H1 (cell line): ENCODE results near the gene ANO9. TPM values are rescaled to one million over a fixed set of nuclear protein-coding genes. Genes with fewer than 3 reads are reported as not detected.
A peak's percentile ranks its signal among the peaks of the same experiment; 100 is the strongest.

Source experiments
- CTCF ChIA-PET: fragments of 300-600 bp; sonication (Branson Sonifier 250); formaldehyde crosslinking; loops from one replicate; lab custom pipeline; 2021; ENCODE audit not compliant: partially characterized antibody; lab: Charles Lee
- POLR2A ChIA-PET: fragments of 300-600 bp; sonication (Branson Sonifier 250); formaldehyde crosslinking; loops from one replicate; lab custom pipeline; 2021; ENCODE audit warnings: inconsistent platforms; ENCODE audit not compliant: partially characterized antibody; lab: Charles Lee
- DNase-seq, 2 experiments: peaks; one replicate each; pipeline versions ENCODE4 v3.0.0 to v3.0.0-alpha.2; 2010 to 2022; ENCODE audit warnings: low spot score in 2 of 2, low read depth in 1 of 2, mixed read lengths in 1 of 2
- FAIRE-seq: peaks from 2 replicates; lab custom pipeline; 2011; peaks lifted over from hg19 to GRCh38; lab: Jason Lieb, UNC
- H2AFZ ChIP-seq: 2 replicates; pipeline ENCODE4 v1.8.1; 2012; ENCODE audit warnings: low read length, inconsistent platforms
- H2AK5ac ChIP-seq: 2 replicates; pipeline ENCODE4 v1.6.1; 2013; ENCODE audit warnings: low read depth, low read length
- H2BK120ac ChIP-seq: replicated peaks from 2 replicates; pipeline ENCODE3; 2013; ENCODE audit warnings: low read depth, low read length, inconsistent platforms
- H2BK12ac ChIP-seq: 2 replicates; pipeline ENCODE4 v1.6.1; 2013; ENCODE audit warnings: low read depth, low read length
- H2BK15ac ChIP-seq: 2 replicates; pipeline ENCODE4 v1.6.1; 2013; ENCODE audit warnings: low read length
- H2BK20ac ChIP-seq: 2 replicates; pipeline ENCODE4 v1.6.1; 2013; ENCODE audit warnings: low read length
- H2BK5ac ChIP-seq: 2 replicates; pipeline ENCODE4 v1.6.1; 2013; ENCODE audit warnings: low read depth, low read length
- H3K14ac ChIP-seq: 2 replicates; pipeline ENCODE4 v1.6.1; 2013; ENCODE audit warnings: inconsistent platforms; ENCODE audit not compliant: insufficient read length
- H3K18ac ChIP-seq: 2 replicates; pipeline ENCODE4 v1.6.1; 2013; ENCODE audit warnings: low read length; ENCODE audit errors: extremely low read depth
- H3K23ac ChIP-seq: 2 replicates; pipeline ENCODE4 v1.6.1; 2013; ENCODE audit warnings: inconsistent platforms; ENCODE audit not compliant: insufficient read length
- H3K23me2 ChIP-seq: 2 replicates; pipeline ENCODE4 v1.6.1; 2013; ENCODE audit warnings: low read depth, low read length
- H3K27ac ChIP-seq: 2 replicates; pipeline ENCODE4 v1.6.1; 2011; ENCODE audit warnings: low read depth, low read length, inconsistent platforms
- H3K27me3 ChIP-seq, 4 experiments: replicated peaks in 1 of 4; 1 replicate in 1 of 4; 2 replicates in 3 of 4; pipeline versions ENCODE4 v1.6.1 to v1.8.1; 2011 to 2013; ENCODE audit warnings: low read length in 3 of 4, mild to moderate bottlenecking in 3 of 4, inconsistent platforms in 2 of 4, mixed read lengths in 2 of 4, moderate library complexity in 1 of 4; ENCODE audit not compliant: control insufficient read depth in 3 of 4, insufficient read depth in 3 of 4; ENCODE audit errors: extremely low read depth in 1 of 4
- H3K36me3 ChIP-seq, 4 experiments: 2 replicates each; pipeline versions ENCODE4 v1.6.1 to v1.8.1; 2011 to 2013; ENCODE audit warnings: mild to moderate bottlenecking in 4 of 4, low read length in 3 of 4, moderate library complexity in 2 of 4, control low read depth in 1 of 4, inconsistent platforms in 1 of 4; ENCODE audit not compliant: insufficient read depth in 4 of 4, control insufficient read depth in 2 of 4
- H3K4ac ChIP-seq: replicated peaks from 2 replicates; pipeline ENCODE3; 2013; ENCODE audit warnings: low read length, low read depth, mixed read lengths, inconsistent platforms; ENCODE audit not compliant: insufficient read length
- H3K4me1 ChIP-seq, 4 experiments: replicated peaks in 1 of 4; 1 replicate in 1 of 4; 2 replicates in 3 of 4; pipeline versions ENCODE4 v1.6.1 to v1.8.1; 2011 to 2013; ENCODE audit warnings: low read length in 3 of 4, inconsistent platforms in 2 of 4, mixed read lengths in 1 of 4; ENCODE audit not compliant: insufficient read depth in 4 of 4, control insufficient read depth in 3 of 4
- H3K4me2 ChIP-seq, 2 experiments: 2 replicates each; pipeline versions ENCODE4 v1.6.1 to v1.8.1; 2011 to 2013; ENCODE audit warnings: low read depth in 2 of 2, low read length in 2 of 2, control low read depth in 1 of 2, inconsistent platforms in 1 of 2, mild to moderate bottlenecking in 1 of 2; ENCODE audit not compliant: insufficient read depth in 1 of 2
- H3K4me3 ChIP-seq, 4 experiments: fragments of 200-600, 300-600 bp in 1 of 4; sonication (generic), shearing (Covaris generic), sonication (Bioruptor Twin) in 1 of 4; 2 replicates each; pipeline versions ENCODE4 v1.5.1 to v1.8.1; 2011 to 2016; ENCODE audit warnings: low read length in 4 of 4, low read depth in 3 of 4, control low read depth in 2 of 4, inconsistent platforms in 2 of 4, mild to moderate bottlenecking in 2 of 4, mixed read lengths in 1 of 4, moderate library complexity in 1 of 4; ENCODE audit not compliant: insufficient read depth in 2 of 4; ENCODE audit errors: extremely low read depth in 1 of 4
- H3K56ac ChIP-seq: replicated peaks from 2 replicates; pipeline ENCODE3; 2013; ENCODE audit warnings: low read depth, mild to moderate bottlenecking, mixed read lengths, low read length, inconsistent platforms; ENCODE audit not compliant: insufficient read length
- H3K79me1 ChIP-seq: 2 replicates; pipeline ENCODE4 v1.6.1; 2013; ENCODE audit warnings: low read depth, low read length, control low read depth
- H3K79me2 ChIP-seq, 2 experiments: 2 replicates each; pipeline versions ENCODE4 v1.6.1 to v1.8.1; 2012 to 2013; ENCODE audit warnings: low read length in 2 of 2, mild to moderate bottlenecking in 2 of 2, inconsistent platforms in 1 of 2; ENCODE audit not compliant: insufficient read depth in 2 of 2, control insufficient read depth in 1 of 2
- H3K9ac ChIP-seq, 4 experiments: replicated peaks in 1 of 4; 1 replicate in 1 of 4; 2 replicates in 3 of 4; pipeline versions ENCODE4 v1.6.1 to v1.8.1; 2011 to 2013; ENCODE audit warnings: low read depth in 3 of 4, low read length in 3 of 4, control low read depth in 2 of 4, mild to moderate bottlenecking in 2 of 4, moderate library complexity in 2 of 4, inconsistent platforms in 1 of 4; ENCODE audit errors: extremely low read depth in 1 of 4
- H3K9me3 ChIP-seq, 2 experiments: 2 replicates each; pipeline versions ENCODE4 v1.6.1 to v1.8.1; 2012 to 2013; ENCODE audit warnings: mild to moderate bottlenecking in 2 of 2, moderate library complexity in 2 of 2, control low read depth in 1 of 2, inconsistent platforms in 1 of 2, low read depth in 1 of 2, low read length in 1 of 2, mixed read lengths in 1 of 2; ENCODE audit not compliant: insufficient read depth in 2 of 2
- H4K20me1 ChIP-seq, 2 experiments: replicated peaks in 1 of 2; 2 replicates each; pipeline versions ENCODE3 to v1.8.1; 2011 to 2013; ENCODE audit warnings: inconsistent platforms in 2 of 2, low read length in 2 of 2, mild to moderate bottlenecking in 1 of 2; ENCODE audit not compliant: insufficient read depth in 2 of 2, control insufficient read depth in 1 of 2
- H4K5ac ChIP-seq: 2 replicates; pipeline ENCODE4 v1.6.1; 2013; ENCODE audit warnings: low read length, low read depth, mixed read lengths, inconsistent platforms; ENCODE audit not compliant: insufficient read length
- H4K8ac ChIP-seq: 2 replicates; pipeline ENCODE4 v1.8.0; 2013; ENCODE audit warnings: mild to moderate bottlenecking, moderate library complexity, low read length, inconsistent platforms; ENCODE audit not compliant: insufficient read depth; ENCODE audit errors: extremely low read depth
- H4K91ac ChIP-seq: replicated peaks from 2 replicates; pipeline ENCODE3; 2013; ENCODE audit warnings: low read length, mixed read lengths, inconsistent platforms; ENCODE audit not compliant: insufficient read length
- CHD1 ChIP-seq: IDR thresholded peaks from 2 replicates; pipeline ENCODE4 v1.6.1; 2012; ENCODE audit warnings: low read depth, low read length, improper control_type of control experiment
- CTCF ChIP-seq, 3 experiments: IDR thresholded peaks; 1 replicate in 2 of 3; 2 replicates in 1 of 3; pipeline versions ENCODE4 v1.5.1 to v1.6.1; 2011; ENCODE audit warnings: low read length in 3 of 3, mild to moderate bottlenecking in 3 of 3, inconsistent platforms in 2 of 3, low read depth in 1 of 3, moderate library complexity in 1 of 3; ENCODE audit not compliant: insufficient read depth in 1 of 3; ENCODE audit errors: control extremely low read depth in 1 of 3
- MAFK ChIP-seq: IDR thresholded peaks from 2 replicates; pipeline ENCODE4 v1.6.1; 2012; ENCODE audit warnings: low read depth, mild to moderate bottlenecking, improper control_type of control experiment, low read length
- RAD21 ChIP-seq, 2 experiments: IDR thresholded peaks in 1 of 2; conservative IDR thresholded peaks in 1 of 2; 2 replicates each; pipeline ENCODE4 v1.6.1; 2011; ENCODE audit warnings: low read depth in 2 of 2, low read length in 2 of 2, improper control_type of control experiment in 1 of 2, inconsistent platforms in 1 of 2, mild to moderate bottlenecking in 1 of 2, moderate library complexity in 1 of 2
- SAP30 ChIP-seq: fragments of 300-600 bp; sonication (generic); IDR thresholded peaks from 2 replicates; pipeline ENCODE4 v1.7.1; 2012; ENCODE audit warnings: low read length, moderate library complexity, mild to moderate bottlenecking, inconsistent platforms; ENCODE audit not compliant: insufficient read depth, insufficient replicate concordance
- SRF ChIP-seq: IDR thresholded peaks from 2 replicates; pipeline ENCODE4 v1.6.1; 2011; ENCODE audit warnings: mild to moderate bottlenecking, low read depth, low read length, moderate library complexity
- TAF7 ChIP-seq: optimal IDR thresholded peaks from 2 replicates; pipeline ENCODE3; 2011; ENCODE audit warnings: low read depth, mild to moderate bottlenecking, inconsistent platforms, low read length, moderate library complexity, borderline replicate concordance
- WGBS, 2 experiments: shearing (Covaris generic) in 1 of 2; methylation state at CpG; one replicate each; pipeline versions ENCODE4 v1.1.6 to v1.1.7; 2013 to 2015; ENCODE audit warnings: low lambda C conversion rate in 2 of 2, mixed read lengths in 2 of 2, inconsistent platforms in 1 of 2, low coverage in 1 of 2, missing lambda C conversion rate in 1 of 2; ENCODE audit not compliant: insufficient replicate concordance in 2 of 2, insufficient coverage in 1 of 2, insufficient read length in 1 of 2; ENCODE audit errors: extremely low coverage in 1 of 2, missing lambda C conversion rate in 1 of 2; 5-methylcytosine and 5-hydroxymethylcytosine counted together
- polyA plus RNA-seq, 7 experiments: library from polyadenylated mRNA; depleted of rRNA in 3 of 7; stranded (reverse) in 5 of 7; unstranded in 2 of 7; fragments of >200 nt in 5 of 7; fragments of 200-250 nt in 2 of 7; gene quantifications; 1 replicate in 5 of 7; 2 replicates in 1 of 7; 4 replicates in 1 of 7; pipeline versions ENCODE4 v1.2.1 to v1.2.3, GENCODE V29; 2011 to 2013; ENCODE audit warnings: missing spikeins in 2 of 7, mixed read lengths in 2 of 7
- total RNA-seq: library from RNA; stranded (reverse); fragmentation: NEBNext Ultra II Directional; extraction: Animal tissue kit (Norgen Biotek cat#: 25700); gene quantifications from 2 replicates; pipeline ENCODE4 v1.2.1, GENCODE V29; 2021

The ANO9 gene
- total and polyA plus RNA-seq, 2 of the 8 experiments (the other 6 are each of a cell fraction or from before 2014, with no cell fraction given) = 20.0 to 20.7 TPM

- ChIA-PET POLR2A (interaction anchor here (0.8 to 5.9 kb wide), 16 partner anchors 9 to 139 kb away, joined by 3 to 41 read pairs (median 4); partner anchors contain the start of genes ANO9, B4GALNT4, PTDSS2 and SIGIRR), CTCF (interaction anchor here (1.1 to 2.8 kb wide), 11 partner anchors 10 to 156 kb away, joined by 3 to 24 read pairs (median 5); partner anchors contain the start of gene PTDSS2)
- Histone ChIP-seq H2BK20ac (no peak overlapping the region), H3K9me3 (no peaks in the 10 kb centered on the region), H3K79me1 (peaks cover 2% of the 10 kb centered on the region; the same call in 1 of the 2 replicates), H3K4ac (no peak overlapping the region), H3K27ac (no peak overlapping the region), H2BK120ac (no peak overlapping the region), H3K23ac (no peak overlapping the region), H2BK12ac (no peak overlapping the region), H3K4me1 (peaks cover 0 to 11% (median 6%) of the 10 kb centered on the region in 4 experiments; a peak in 4 of 7 replicates), H4K8ac (no peak overlapping the region; the same call in 1 of the 2 replicates), H2BK5ac (no peak overlapping the region), H3K36me3 (no peaks in the 10 kb centered on the region; a peak in 1 of 8 replicates), H2AFZ (no peak overlapping the region), H3K9ac (no peak overlapping the region), H3K23me2 (peaks cover 3% of the 10 kb centered on the region; the same call in 1 of the 2 replicates), H2BK15ac (no peak overlapping the region), H4K5ac (no peak overlapping the region), H3K14ac (no peak overlapping the region), H3K79me2 (no peaks in the 10 kb centered on the region), H3K18ac (no peak overlapping the region), H3K27me3 (peaks cover 0 to 5% (median 0%) of the 10 kb centered on the region in 4 experiments; a peak in 2 of 7 replicates), H4K91ac (no peak overlapping the region), H3K4me3 (peak overlapping the region in 3 of 4 experiments; percentile 24 to 65 (median 34); a peak in 5 of 8 replicates), H3K4me2 (peak overlapping the region; percentile 1 to 79; a peak in 3 of 4 replicates), H3K56ac (no peak overlapping the region), H2AK5ac (no peak overlapping the region), H4K20me1 (peaks cover 9 to 15% of the 10 kb centered on the region in 2 experiments)
- WGBS, 2 experiments = 90% methylated on average over 36 of the region's 47 CpGs; no CpG with 5 or more reads in 1 of the 2 experiments
- DNase-seq (peak in 1 of 2 experiments; percentile 56), FAIRE-seq (no peak)
- no peak for TF ChIP-seq MAFK
- no peak for TF ChIP-seq CTCF (IDR thresholded peaks at IDR 0.05; ENCODE audit: control extremely low read depth in 1 of 3, insufficient read depth in 1 of 3, low read depth in 1 of 3, low read length in 3 of 3)
- TF ChIP-seq SAP30 = no peak
- no peak for TF ChIP-seq SRF
- TF ChIP-seq CHD1 = no peak
- no peak for TF ChIP-seq TAF7
- TF ChIP-seq RAD21 (IDR thresholded peaks at IDR 0.05 in 1 of 2, conservative IDR thresholded peaks at IDR 0.05 in 1 of 2; ENCODE audit: low read depth in 2 of 2, low read length in 2 of 2) = no peak
These were observed 35.6 kb downstream of the ANO9 start for GRCh38 chr11:405954-406795.
